ENCODE measurements around the gene DUSP5. TPM values are rescaled to one million over a fixed set of nuclear protein-coding genes. Genes with fewer than 3 reads are reported as not detected.
"Not testable (repeated sequence)": the region's sequence is repeated elsewhere in the genome, so short reads cannot be mapped to it uniquely, and the experiment has no call there.

The DUSP5 gene
- total and polyA plus RNA-seq, 8 donors, result 9.4 to 21.9 (median 20.3) TPM

- no peaks in the 10 kb centered on the region for H3K4me1 ChIP-seq
- no peak overlapping the region for H3K27ac ChIP-seq
- H3K36me3 ChIP-seq, result no peaks in the 10 kb centered on the region
- TF ChIP-seq CTCF (IDR thresholded peaks at IDR 0.05), result no peak
- H3K4me3 ChIP-seq, result no peak overlapping the region
- H3K27me3 ChIP-seq, result no peaks in the 10 kb centered on the region
- ATAC-seq, result no peak
- intact Hi-C loops (cut with DNase I), result no loop called here
- no peak for DNase-seq
- H3K9me3 ChIP-seq, result no peaks in the 10 kb centered on the region
These were observed 36.6 kb upstream of the DUSP5 start for GRCh38 chr10:110461088-110461487.

- no peak overlapping the region for H3K27ac ChIP-seq
- no peak for ATAC-seq
- H3K4me3 ChIP-seq, result no peak overlapping the region
- no peaks in the 10 kb centered on the region for H3K9me3 ChIP-seq
- intact Hi-C loops (cut with DNase I), result no loop called here
- no peaks in the 10 kb centered on the region for H3K27me3 ChIP-seq
- H3K36me3 ChIP-seq, result no peaks in the 10 kb centered on the region
- DNase-seq, result no peak
- no peak for TF ChIP-seq CTCF (IDR thresholded peaks at IDR 0.05)
- H3K4me1 ChIP-seq, result no peaks in the 10 kb centered on the region
These were observed 36.2 kb upstream of the DUSP5 start for GRCh38 chr10:110461530-110461929.

- Histone ChIP-seq H3K9me3 (no peaks in the 10 kb centered on the region), H3K36me3 (no peaks in the 10 kb centered on the region), H3K27ac (no peak overlapping the region), H3K4me3 (no peak overlapping the region), H3K4me1 (no peaks in the 10 kb centered on the region), H3K27me3 (no peaks in the 10 kb centered on the region)
- ATAC-seq (no peak), DNase-seq (no peak)
- TF ChIP-seq CTCF (IDR thresholded peaks at IDR 0.05), result no peak
- intact Hi-C loops (cut with DNase I), result no loop called here
These were observed 35.3 kb upstream of the DUSP5 start for GRCh38 chr10:110462166-110463095.

- H3K27ac ChIP-seq; H3K27me3 ChIP-seq; H3K4me1 ChIP-seq; H3K36me3 ChIP-seq; ATAC-seq; intact Hi-C loops (cut with DNase I); H3K4me3 ChIP-seq; DNase-seq; H3K9me3 ChIP-seq: not testable (repeated sequence)
These were observed 29.4 kb upstream of the DUSP5 start for GRCh38 chr10:110468258-110468657.

- ATAC-seq; intact Hi-C loops (cut with DNase I): not testable (repeated sequence)
These were observed 27.2 kb upstream of the DUSP5 start for GRCh38 chr10:110470541-110470940.

DNA sequence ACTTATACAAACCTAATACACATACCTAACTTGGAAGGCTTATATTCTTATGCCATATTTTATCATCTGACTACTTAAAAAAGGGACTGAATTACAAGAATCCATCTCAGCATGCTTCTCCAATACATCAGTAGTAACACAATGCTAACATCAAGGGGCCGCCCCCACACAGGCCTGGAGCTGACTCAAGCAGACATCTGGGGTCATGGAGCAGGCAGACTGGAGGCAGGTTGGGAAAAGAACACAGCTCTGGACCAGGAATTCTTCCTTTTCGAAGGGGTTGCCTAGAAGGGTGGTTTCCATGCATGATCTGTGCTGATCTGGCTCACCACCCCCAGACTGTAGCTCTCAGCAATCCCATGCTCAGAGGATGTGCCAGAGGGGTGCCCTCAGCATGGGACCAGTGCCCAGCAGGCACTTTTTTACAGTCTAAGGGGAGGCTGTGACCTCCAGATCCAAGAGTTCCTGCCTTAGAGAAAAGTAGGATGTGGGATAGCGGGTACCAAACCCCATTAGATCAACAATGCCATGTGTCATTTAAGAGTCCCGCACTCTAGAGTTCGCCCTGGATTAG is 26.1 kb upstream of the DUSP5 start:
- ATAC-seq, result no peak
- H3K27ac ChIP-seq, result no peak overlapping the region
- H3K27me3 ChIP-seq, result no peaks in the 10 kb centered on the region
- DNase-seq, result no peak
- H3K36me3 ChIP-seq, result no peaks in the 10 kb centered on the region
- intact Hi-C loops (cut with DNase I), result no loop called here
- no peaks in the 10 kb centered on the region for H3K4me1 ChIP-seq
- no peak for TF ChIP-seq CTCF (IDR thresholded peaks at IDR 0.05)
- H3K4me3 ChIP-seq, result no peak overlapping the region
- H3K9me3 ChIP-seq, result peaks cover 0 to 2% of the 10 kb centered on the region in 2 donors

More at GRCh38 chr10:110470541-110470940, 27.2 kb upstream of the DUSP5 start:
- not testable (repeated sequence) for H3K4me3 ChIP-seq, H3K36me3 ChIP-seq, H3K9me3 ChIP-seq, H3K27me3 ChIP-seq, DNase-seq, H3K4me1 ChIP-seq, H3K27ac ChIP-seq
